GM10847 (cell line): Measurements from ENCODE around the gene NCOA7.

ENCODE experiments used
- POLR2A ChIP-seq: IDR thresholded peaks from 2 replicates; pipeline ENCODE4 v1.6.1; 2011; ENCODE audit not compliant: insufficient read length; ENCODE audit errors: extremely low read depth

NCOA7 gene

DNA sequence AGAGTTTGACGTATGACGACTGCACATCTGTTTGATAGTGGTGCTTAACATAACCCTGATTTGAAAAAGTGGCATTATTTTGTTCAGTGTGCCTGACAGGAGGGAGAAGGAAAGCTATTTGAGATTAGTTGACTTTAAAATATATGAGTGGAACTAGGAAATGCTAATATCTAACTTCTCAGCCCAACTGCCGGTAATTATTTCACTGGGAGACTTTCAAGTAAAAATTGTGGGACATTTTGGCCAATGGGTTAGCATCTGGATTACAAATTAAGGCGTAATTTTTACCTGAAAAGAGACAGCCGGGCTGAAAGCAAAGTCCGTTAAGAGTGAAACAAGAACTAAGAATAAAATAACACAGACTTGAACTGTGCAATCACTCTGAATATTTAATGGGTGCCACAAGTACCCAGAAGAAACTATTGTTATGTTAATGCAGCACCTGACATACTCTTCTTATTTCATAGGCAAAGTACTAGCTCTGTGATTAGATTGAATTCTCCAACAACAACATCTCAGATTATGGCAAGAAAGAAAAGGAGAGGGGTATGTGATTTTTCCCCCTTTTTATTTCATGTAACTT lies 39.3 kb upstream of the NCOA7 start:
- no peak for TF ChIP-seq POLR2A

DNA sequence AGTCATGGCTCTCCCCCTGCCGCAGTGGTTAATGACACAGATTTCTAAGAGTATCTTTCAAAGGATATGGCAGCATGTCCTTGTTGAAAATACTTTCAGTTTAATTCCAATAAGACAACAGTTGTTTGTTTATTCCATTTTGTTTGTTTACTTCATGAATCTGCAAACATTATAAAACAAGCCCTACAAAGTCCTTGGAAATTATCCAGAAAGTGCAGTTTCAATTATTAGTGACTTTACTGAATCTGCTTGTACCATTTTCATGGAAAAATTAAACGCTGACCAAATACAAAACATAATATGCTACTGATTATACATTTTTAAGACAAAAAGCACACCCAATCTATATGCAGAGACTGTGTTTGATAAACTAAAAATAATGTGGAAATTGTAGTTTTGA lies 38.0 kb upstream of the NCOA7 start:
- no peak for TF ChIP-seq POLR2A

DNA sequence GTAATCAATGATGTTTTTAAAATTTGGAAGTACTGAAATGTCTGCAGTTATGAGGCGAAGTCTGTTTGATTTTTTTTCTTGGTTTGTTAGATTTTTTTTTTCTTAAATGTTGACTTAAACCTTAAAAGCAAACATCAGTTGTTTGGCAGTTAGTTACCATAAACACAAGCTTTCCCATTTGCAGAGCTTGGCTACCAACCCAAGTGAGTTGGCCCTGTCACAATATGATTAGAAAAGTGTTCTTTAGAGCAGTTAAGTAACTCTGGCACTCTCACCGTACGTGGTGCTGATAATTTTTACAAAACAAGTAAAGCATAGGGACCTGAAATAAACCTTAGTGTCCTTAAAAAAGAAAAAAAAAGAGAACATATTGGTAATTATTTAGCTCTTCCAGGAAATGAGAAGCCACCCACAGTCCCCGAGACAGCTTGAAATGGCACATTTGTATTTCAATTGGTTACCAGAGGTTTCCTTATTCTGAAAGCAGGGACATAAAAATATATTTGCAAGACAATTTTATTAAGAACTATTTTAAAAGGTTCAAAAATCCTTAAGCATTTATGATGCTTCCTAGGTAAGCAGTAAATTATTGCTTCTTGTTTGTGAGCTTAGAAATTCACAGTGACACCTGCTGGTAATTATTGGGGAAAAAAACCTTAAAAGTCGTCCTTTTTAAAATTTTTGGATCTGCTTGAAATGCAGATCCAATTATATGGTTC lies 37.4 kb upstream of the NCOA7 start:
- no peak for TF ChIP-seq POLR2A

- TF ChIP-seq POLR2A: no peak
Observed at GRCh38 chr6:125753937-125754259, 36.9 kb upstream of the NCOA7 start.

GRCh38 chr6:125754566-125754965 lies 36.2 kb upstream of the NCOA7 start:
- TF ChIP-seq POLR2A: no peak

- no peak for TF ChIP-seq POLR2A
Observed at GRCh38 chr6:125759184-125759902, 31.4 kb upstream of the NCOA7 start.

GRCh38 chr6:125759959-125760457 lies 30.8 kb upstream of the NCOA7 start:
- no peak for TF ChIP-seq POLR2A

DNA sequence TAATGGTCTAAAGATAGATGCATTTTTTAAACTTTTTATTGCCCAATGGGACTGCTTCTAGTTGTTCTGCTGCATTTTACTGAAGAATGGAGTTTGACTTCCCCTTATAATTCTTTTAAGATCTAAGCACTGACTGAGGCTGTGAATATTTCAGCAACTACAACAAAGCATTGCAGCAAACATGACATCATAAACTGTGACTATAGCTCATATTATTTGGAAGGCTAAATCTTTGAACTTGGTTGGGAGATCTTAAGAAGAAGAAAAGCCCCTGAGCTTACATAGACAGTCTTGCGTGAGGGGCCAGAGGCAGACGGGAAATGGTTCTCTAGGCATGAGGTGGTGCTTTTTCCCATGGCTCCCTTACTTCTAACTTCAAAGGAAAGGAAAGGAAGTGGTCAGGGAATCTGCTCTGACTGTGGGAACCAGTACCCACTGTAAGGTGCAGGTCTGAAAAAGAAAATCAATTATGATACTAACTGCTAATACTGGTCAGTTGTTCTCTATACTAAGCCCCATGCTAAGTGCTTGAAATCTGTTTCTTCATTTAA lies 26.6 kb upstream of the NCOA7 start:
- TF ChIP-seq POLR2A: no peak

DNA sequence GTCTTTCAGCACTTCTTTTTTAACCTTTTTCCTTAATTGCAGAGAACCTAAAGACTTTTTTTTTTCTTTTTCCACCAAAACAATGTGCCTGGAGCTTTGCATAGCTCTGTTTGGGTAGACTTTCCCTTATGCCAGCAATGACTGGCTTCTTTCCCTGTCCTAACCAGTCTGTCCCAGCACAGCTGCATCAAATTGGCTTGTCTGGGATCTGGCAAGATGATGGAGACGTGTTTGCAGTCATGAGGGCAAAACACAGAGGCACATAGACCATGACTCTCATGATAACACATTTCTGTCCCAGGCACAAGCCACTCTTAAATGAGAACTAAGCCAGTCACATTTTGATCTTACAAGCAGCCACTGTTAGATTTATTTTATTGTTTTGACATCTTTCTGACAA lies 24.8 kb upstream of the NCOA7 start:
- TF ChIP-seq POLR2A: no peak

DNA sequence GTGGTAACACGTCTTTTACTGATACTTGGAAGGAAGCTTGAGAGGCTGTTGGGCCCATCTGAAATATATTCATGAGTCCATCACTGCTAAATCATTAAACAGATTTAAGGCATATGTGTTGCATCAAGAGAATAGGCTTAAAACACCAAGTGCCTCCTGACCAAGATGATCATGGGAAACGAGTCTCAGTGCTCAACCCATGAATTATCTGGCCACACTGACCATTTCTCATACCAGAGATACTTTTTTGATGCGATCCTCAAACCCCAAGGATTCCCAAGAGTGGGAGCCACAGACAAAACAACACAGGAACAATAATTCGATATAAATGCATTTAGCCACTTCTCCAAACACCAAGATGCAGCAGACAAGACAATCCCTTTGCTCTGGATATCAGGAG lies 24.1 kb upstream of the NCOA7 start:
- no peak for TF ChIP-seq POLR2A

- TF ChIP-seq POLR2A: no peak
Observed at GRCh38 chr6:125769147-125769783, 21.5 kb upstream of the NCOA7 start.

DNA sequence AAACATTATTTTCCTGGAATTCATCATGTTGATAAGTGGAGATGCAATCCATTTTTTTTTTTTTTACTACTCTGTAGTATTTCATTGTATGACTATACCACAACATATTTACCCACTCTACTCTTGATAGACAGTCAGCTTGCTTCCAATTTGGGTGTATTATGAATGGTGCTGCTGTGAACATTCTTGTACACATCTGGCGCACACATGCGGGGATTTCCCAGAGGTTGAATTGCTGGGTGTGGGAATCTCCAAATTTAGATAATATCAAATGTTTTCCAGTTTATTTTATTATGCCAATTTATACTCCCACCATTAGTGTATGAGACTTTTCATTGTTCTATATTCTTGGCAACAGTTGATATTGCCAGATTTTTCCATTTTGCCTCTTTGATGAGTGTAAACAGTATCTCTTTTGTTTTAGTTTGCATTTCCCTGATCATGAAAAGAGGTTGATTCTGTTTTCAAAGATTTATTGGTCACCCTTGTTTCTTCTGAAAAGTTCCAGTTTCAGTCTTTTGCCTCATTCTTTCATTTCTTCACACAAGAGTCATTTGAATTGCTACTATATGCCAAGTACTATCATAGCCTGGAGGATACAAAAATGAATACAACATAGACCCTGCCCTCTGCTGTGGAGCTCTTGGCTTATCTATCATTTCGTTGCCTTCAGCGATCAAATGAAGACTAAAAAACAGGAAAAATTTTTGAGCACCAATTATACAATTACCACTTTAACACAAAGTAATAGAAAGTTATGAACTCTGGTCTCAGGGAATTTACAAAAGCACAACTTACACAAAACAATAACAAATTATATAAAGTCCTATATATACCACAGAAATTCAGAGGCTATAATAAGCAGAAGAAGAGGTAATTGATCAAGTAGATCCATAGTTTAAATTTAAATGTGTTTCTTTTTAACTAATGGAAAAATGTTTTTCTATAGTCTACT lies 17.1 kb upstream of the NCOA7 start:
- TF ChIP-seq POLR2A: no peak

DNA sequence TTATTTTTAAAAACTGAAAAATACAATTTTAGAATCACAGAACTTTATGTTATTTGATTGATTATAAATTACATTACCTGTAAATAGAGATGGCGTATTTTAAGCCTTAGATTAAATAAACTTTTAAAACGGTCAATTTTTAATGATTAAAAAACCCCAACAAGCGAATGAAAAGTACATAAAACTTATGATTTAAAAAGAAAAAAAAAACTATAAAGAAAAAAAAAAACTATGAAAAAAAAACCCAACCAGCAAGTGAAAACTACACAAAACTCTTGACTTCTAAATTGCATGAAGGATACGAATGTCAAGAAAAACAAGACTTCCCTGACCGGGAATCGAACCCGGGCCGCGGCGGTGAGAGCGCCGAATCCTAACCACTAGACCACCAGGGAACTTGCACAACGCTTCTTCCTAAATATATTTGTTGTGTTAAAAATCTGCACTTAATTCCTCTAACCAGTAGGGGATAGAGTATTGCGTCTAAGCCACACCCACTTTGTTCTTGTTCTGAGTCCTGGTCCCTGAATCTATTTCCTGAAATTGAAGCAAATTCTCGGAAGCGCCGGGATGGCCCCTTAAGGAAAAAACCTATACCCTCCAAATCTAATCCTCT lies 10.7 kb upstream of the NCOA7 start:
- TF ChIP-seq POLR2A: no peak
